HG03159 (cell line): ENCODE measurements around the gene ZNRF2.

ENCODE experiments used
- ATAC-seq: cut with Tn5 transposase; IDR thresholded peaks from one replicate; pipeline ENCODE4 v1.9.1; 2021; ENCODE audit warnings: mild to moderate bottlenecking, moderate library complexity; ENCODE audit not compliant: unreplicated experiment

Gene ZNRF2

DNA sequence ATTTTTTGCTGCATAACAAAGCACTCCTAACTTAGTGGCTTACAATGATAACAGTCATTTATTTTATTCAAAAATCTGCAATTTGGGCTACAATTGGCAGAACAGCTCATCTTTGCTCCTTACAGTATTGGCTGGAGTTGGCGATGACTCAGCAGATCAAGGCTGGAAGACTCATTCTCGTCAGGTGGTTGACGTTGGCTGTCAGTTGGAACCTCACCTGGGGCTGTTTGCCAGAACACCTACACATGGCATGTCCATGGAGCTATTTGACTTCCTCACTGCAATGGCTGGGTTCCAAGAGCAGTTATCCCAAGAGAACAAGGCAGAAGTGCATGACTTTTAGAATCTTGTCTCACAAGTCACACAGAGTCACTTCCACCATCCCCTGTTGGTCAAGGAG lies 119.1 kb downstream of the ZNRF2 start:
- ATAC-seq: no peak

GRCh38 chr7:30405179-30405578 lies 120.8 kb downstream of the ZNRF2 start:
- ATAC-seq: no peak

DNA sequence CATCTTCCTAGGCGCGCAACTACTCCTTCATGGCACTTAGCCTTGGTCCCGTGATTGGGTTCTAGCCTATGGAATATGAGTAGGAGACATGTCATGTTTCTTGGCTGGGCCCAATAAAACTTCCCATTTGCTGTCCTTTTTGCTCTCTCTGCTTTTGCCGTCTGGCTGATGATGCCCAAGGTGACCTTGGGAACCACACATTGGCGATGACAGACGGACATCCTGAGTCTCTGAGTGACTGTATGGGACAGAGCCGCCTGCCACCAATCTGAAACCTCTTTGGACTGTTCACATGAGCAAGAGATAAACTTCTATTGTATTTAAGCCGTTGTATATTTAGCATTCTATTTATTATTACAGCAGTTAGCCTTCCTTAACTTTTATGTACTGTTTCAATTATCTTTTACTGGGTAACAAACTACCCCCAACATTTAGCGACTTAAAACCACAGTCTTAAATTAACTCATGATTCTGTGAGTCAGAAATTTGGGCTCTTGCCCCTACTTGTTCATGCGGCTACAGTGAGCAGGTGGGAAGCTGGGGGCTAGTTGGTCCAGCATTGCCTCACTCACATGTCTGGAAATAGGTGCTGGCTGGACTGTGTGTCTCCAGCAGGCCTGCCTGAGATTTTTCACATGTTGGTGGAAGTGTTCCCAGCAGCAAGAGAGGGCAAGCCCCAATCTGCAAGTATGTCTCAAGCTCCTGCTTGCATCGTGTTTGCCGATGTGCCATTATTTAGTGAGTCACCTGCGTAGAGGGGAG lies 122.4 kb downstream of the ZNRF2 start:
- ATAC-seq: no peak

- no peak for ATAC-seq
These were observed 126.8 kb downstream of the ZNRF2 start for GRCh38 chr7:30411173-30411572.

GRCh38 chr7:30411897-30412296 lies 127.5 kb downstream of the ZNRF2 start:
- ATAC-seq: no peak

DNA sequence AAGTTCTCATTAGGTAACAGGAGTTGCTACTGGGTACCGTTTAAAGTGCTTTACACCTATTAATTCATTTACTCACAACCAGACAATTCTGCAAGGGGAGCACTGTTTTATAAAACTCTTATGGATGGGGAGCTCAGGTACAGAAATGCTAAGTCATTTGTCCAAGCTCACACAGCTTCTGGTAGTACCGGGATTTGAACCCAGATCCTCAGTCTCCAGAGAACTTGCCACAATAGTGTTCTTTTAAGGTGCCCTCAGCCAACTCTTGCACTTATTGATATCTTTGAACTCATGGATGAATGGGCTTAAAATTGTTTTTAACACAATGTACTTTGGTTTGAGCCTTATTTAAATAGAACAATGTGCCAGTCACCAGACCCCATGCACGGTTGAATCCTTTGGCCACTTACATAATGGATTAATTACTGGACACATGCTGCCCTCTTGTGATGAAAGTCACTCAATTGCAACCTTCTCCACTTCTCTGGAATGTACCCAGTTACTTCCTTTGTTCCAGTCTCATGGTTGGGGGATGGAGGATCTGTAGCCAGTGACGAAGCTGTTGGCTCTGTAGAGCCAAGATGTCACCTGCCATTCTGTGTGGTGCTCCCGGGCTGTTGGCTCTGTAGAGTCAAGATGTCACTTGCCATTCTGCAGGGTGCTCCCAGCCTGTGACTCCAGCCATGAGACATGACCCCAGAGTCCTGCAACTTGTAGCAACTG lies 128.5 kb downstream of the ZNRF2 start:
- no peak for ATAC-seq

DNA sequence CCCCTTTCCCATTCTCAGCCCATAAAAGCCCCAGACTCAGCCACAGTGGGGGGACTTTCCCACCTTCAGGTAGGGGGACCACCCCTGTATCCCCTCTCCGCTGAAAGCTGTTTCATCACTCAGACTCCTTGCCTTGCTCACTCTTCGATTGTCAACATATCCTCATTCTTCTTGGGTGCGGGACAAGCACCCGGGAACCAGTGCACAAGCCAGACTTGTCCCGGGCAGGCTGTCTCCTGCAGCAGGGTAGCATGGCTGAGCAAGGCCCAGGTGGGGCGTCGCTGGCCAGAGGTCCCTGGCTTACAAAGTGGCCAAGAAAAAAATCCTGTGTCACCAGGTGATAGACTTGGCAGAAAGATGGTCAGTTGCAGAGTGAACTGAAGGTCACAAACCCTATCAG lies 129.5 kb downstream of the ZNRF2 start:
- ATAC-seq: no peak
